Measurements from ENCODE around the gene DAGLA. TPM values are rescaled to one million over a fixed set of nuclear protein-coding genes. Genes with fewer than 3 reads are reported as not detected.

DAGLA gene
- total and polyA plus RNA-seq, 10 donors = 0.27 to 5.0 (median 3.3) TPM

DNA sequence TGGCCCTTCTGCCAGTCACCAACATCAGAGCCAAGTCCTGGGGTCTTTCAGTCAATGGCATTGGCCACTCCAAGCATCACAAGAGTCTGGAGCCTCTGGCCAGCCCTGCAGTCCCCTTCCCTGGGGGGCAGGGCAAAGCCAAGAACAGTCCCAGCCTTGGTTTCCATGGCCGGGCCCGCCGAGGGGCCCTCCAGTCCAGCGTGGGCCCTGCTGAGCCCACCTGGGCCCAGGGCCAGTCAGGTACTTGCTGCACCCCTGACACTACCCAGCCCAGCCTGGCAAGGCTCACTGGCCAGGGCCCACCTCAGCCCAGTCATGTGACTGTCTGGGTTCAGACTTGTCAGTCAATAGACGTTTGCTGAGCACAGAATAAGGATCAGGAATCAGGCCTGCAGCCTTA, 101.4 kb downstream of the DAGLA start:
- peaks cover 8 to 26% (median 13%) of the 10 kb centered on the region in 6 donors for H3K4me1 ChIP-seq
- no peak overlapping the region for H3K4me3 ChIP-seq
- 0 to 87% (median 84%) methylated on average over 1 to 5 of the region's 5 CpGs for WGBS, 5 donors
- DNase-seq = no peak
- H3K27me3 ChIP-seq (replicated peaks in 1 of 7) = peaks cover 0 to 13% (median 0%) of the 10 kb centered on the region in 7 donors
- no peak overlapping the region for H3K27ac ChIP-seq
- no peaks in the 10 kb centered on the region for H3K9me3 ChIP-seq
- intact Hi-C loops (cut with DNase I; ENCODE audit: low total_unique reads) = no loop called here
- peaks cover 0 to 37% (median 25%) of the 10 kb centered on the region in 6 donors for H3K36me3 ChIP-seq
- peak in 1 of 3 donors; percentile 14 for TF ChIP-seq POLR2AphosphoS5 (IDR thresholded peaks at IDR 0.05)
- no peak for TF ChIP-seq POLR2A (IDR thresholded peaks at IDR 0.05)
- TF ChIP-seq, protein P1, sequence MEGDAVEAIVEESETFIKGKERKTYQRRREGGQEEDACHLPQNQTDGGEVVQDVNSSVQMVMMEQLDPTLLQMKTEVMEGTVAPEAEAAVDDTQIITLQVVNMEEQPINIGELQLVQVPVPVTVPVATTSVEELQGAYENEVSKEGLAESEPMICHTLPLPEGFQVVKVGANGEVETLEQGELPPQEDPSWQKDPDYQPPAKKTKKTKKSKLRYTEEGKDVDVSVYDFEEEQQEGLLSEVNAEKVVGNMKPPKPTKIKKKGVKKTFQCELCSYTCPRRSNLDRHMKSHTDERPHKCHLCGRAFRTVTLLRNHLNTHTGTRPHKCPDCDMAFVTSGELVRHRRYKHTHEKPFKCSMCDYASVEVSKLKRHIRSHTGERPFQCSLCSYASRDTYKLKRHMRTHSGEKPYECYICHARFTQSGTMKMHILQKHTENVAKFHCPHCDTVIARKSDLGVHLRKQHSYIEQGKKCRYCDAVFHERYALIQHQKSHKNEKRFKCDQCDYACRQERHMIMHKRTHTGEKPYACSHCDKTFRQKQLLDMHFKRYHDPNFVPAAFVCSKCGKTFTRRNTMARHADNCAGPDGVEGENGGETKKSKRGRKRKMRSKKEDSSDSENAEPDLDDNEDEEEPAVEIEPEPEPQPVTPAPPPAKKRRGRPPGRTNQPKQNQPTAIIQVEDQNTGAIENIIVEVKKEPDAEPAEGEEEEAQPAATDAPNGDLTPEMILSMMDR (IDR thresholded peaks at IDR 0.05 in 8 of 11, conservative IDR thresholded peaks at IDR 0.05 in 3 of 11) = no peak

DNA sequence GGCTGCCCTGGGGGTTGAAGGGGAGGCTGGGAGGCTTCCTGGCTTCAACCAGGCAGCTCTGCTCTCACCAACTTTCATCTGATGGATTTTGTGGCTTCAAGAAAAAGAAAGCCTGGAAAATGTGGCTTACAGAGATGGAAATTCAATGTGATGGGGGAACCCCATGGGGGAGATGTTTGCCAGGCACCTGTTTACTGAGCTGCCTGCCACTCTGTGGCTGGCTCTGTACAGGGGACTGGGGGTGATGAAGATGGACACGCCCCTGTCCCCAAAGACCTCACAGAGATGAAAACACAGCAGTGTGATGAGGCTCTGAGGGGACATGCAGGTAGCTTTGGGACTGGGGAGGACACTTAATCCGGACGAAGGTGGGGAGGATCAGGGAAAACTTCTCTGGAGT, 102.1 kb downstream of the DAGLA start:
- Histone ChIP-seq H3K27ac (no peak overlapping the region), H3K4me3 (no peak overlapping the region), H3K36me3 (peaks cover 0 to 44% (median 32%) of the 10 kb centered on the region in 6 donors), H3K4me1 (peaks cover 3 to 24% (median 7%) of the 10 kb centered on the region in 6 donors), H3K9me3 (no peaks in the 10 kb centered on the region), H3K27me3 (replicated peaks in 1 of 7) (peaks cover 0 to 6% (median 0%) of the 10 kb centered on the region in 7 donors)
- WGBS, 5 donors = 85 to 92% (median 91%) methylated on average over 3 of the region's 3 CpGs
- TF ChIP-seq, protein P1 (IDR thresholded peaks at IDR 0.05 in 8 of 11, conservative IDR thresholded peaks at IDR 0.05 in 3 of 11) = no peak
- TF ChIP-seq POLR2AphosphoS5 (IDR thresholded peaks at IDR 0.05) = no peak
- TF ChIP-seq POLR2A (IDR thresholded peaks at IDR 0.05) = no peak
- DNase-seq = no peak
- intact Hi-C loops (cut with DNase I; ENCODE audit: low total_unique reads) = no loop called here

DNA sequence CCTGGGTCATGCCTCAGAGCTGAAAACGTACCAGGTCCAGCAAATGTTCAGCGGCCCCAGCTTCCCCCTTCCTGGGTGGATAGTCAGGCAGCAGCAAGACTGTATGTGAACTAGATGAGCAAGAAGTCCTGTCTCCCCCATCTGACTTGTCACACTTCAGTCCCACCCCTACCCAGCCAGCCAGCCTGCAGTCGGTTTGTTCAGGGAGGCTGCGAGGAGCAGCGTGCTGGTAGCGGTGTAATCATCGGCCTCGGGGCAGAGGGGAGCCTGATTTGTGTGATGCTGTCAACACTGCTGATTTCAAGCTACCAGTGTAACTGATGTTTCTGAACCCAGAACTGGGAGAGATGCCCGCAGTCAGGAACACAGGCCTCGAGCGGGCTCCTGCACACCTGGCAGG, 102.7 kb downstream of the DAGLA start:
- TF ChIP-seq POLR2AphosphoS5 (IDR thresholded peaks at IDR 0.05) = no peak
- TF ChIP-seq, protein P1 (IDR thresholded peaks at IDR 0.05 in 8 of 11, conservative IDR thresholded peaks at IDR 0.05 in 3 of 11) = no peak
- TF ChIP-seq POLR2A (IDR thresholded peaks at IDR 0.05) = no peak
- Histone ChIP-seq H3K27me3 (replicated peaks in 1 of 7) (peaks cover 0 to under 1% (median 0%) of the 10 kb centered on the region in 7 donors), H3K27ac (no peak overlapping the region), H3K4me1 (peaks cover 0 to 19% (median 3%) of the 10 kb centered on the region in 6 donors), H3K9me3 (no peaks in the 10 kb centered on the region), H3K4me3 (no peak overlapping the region), H3K36me3 (peaks cover 0 to 50% (median 37%) of the 10 kb centered on the region in 6 donors)
- DNase-seq = peak; percentile 65
- intact Hi-C loops (cut with DNase I; ENCODE audit: low total_unique reads) = no loop called here
- 88 to 97% (median 91%) methylated on average over 7 to 11 of the region's 11 CpGs for WGBS, 5 donors

DNA sequence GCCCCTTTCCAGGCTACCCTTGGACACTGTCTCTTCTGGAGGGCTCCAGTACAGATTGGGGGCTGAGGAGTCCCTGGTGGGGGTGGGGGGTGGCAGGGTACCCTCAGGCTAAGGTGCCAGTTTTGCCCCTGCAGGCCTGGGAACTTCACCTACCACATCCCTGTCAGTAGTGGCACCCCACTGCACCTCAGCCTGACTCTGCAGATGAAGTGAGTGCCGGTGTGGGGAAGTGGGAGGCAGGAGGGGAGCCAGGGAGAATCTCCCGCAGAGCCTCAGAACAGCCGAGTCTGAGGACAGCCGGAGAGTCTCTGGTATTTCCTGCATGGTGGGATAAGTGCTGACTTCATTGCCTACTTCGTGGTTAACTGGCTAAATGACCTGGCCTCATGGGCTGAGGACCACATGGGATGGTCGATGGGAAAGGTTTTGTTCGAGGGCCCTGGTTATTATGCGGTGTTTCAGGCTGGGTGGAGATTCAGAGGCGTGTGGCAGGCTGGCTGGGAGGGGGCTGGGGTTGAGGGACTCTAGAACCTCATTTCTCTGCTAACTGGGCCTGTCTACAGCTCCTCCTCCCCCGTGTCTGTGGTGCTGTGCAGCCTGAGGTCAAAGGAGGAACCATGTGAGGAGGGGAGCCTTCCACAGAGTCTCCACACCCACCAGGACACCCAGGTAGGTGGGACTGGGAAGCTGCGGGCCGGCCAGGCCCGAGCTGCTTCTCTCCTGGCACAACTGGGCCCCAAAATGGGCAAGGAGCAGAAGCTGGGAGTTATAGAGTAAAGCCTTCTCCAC, 103.7 kb downstream of the DAGLA start:
- Histone ChIP-seq H3K36me3 (peaks cover 0 to 60% (median 48%) of the 10 kb centered on the region in 6 donors), H3K9me3 (no peaks in the 10 kb centered on the region), H3K27me3 (replicated peaks in 1 of 7) (no peaks in the 10 kb centered on the region), H3K4me1 (peaks cover 0 to 24% (median 0%) of the 10 kb centered on the region in 6 donors), H3K27ac (no peak overlapping the region), H3K4me3 (no peak overlapping the region)
- 70 to 79% (median 74%) methylated on average over 12 to 13 of the region's 13 CpGs for WGBS, 5 donors
- intact Hi-C loops (cut with DNase I; ENCODE audit: low total_unique reads) = no loop called here
- DNase-seq = no peak
- TF ChIP-seq, protein P1 (IDR thresholded peaks at IDR 0.05 in 8 of 11, conservative IDR thresholded peaks at IDR 0.05 in 3 of 11) = no peak
- TF ChIP-seq POLR2AphosphoS5 (IDR thresholded peaks at IDR 0.05) (no peak), POLR2A (IDR thresholded peaks at IDR 0.05) (no peak)
